ENCODE measurements around the gene GNB1.

DNA sequence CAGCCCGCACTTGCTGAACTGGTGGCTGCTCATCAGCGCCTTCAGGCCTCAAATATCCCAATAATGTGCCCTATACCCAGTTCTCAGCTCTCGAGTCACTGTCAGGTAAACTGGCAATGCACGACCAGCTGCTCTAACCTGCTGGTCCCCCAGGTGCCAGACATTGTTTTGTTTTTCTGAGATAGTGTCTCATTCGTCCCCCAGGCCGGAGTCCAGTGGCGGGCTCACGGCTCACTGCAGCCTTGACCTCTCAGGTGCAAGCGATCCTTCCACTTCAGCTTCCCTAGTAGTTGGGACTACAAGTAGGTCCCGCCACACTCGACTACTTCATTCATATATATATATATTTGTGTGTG, 111.6 kb downstream of the GNB1 start:
- TF ChIP-seq, protein P1, sequence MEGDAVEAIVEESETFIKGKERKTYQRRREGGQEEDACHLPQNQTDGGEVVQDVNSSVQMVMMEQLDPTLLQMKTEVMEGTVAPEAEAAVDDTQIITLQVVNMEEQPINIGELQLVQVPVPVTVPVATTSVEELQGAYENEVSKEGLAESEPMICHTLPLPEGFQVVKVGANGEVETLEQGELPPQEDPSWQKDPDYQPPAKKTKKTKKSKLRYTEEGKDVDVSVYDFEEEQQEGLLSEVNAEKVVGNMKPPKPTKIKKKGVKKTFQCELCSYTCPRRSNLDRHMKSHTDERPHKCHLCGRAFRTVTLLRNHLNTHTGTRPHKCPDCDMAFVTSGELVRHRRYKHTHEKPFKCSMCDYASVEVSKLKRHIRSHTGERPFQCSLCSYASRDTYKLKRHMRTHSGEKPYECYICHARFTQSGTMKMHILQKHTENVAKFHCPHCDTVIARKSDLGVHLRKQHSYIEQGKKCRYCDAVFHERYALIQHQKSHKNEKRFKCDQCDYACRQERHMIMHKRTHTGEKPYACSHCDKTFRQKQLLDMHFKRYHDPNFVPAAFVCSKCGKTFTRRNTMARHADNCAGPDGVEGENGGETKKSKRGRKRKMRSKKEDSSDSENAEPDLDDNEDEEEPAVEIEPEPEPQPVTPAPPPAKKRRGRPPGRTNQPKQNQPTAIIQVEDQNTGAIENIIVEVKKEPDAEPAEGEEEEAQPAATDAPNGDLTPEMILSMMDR (IDR thresholded peaks at IDR 0.05): no peak
- no peak for TF ChIP-seq POLR2A (IDR thresholded peaks at IDR 0.05)
